CD8-positive, alpha-beta memory T cell (primary cell): ENCODE results near the gene DOLPP1. TPM values are rescaled to one million over a fixed set of nuclear protein-coding genes. Genes with fewer than 3 reads are reported as not detected.
"Not testable (repeated sequence)": the region's sequence is repeated elsewhere in the genome, so short reads cannot be mapped to it uniquely, and the experiment has no call there.

Experiments
- CTCF ChIA-PET: fragments of 350-600 bp; sonication (Branson Sonifier 250); formaldehyde crosslinking; loops from one replicate; lab custom pipeline; 2021; ENCODE audit warnings: antibody characterized with exemption; lab: Charles Lee
- POLR2A ChIA-PET: fragments of 350-600 bp; sonication (Branson Sonifier 250); formaldehyde crosslinking; loops from one replicate; lab custom pipeline; 2021; ENCODE audit warnings: antibody characterized with exemption; lab: Charles Lee
- DNase-seq, 5 donors: peaks; one replicate each; pipeline versions ENCODE4 v3.0.0 to v3.0.0-alpha.2; 2020 to 2022; ENCODE audit warnings: mixed read lengths in 1 of 5
- H3K27ac ChIP-seq: one replicate; pipeline ENCODE4 v1.7.0; 2013; ENCODE audit warnings: low read depth, mild to moderate bottlenecking, low read length, moderate library complexity
- H3K27me3 ChIP-seq: 2 replicates; pipeline ENCODE4 v1.7.0; 2013; ENCODE audit warnings: low read length, mild to moderate bottlenecking; ENCODE audit not compliant: insufficient read depth, poor library complexity, severe bottlenecking
- H3K36me3 ChIP-seq: 2 replicates; pipeline ENCODE4 v1.7.0; 2013; ENCODE audit warnings: mild to moderate bottlenecking, low read length, moderate library complexity; ENCODE audit not compliant: insufficient read depth
- H3K4me1 ChIP-seq: 2 replicates; pipeline ENCODE4 v1.7.0; 2013; ENCODE audit warnings: mild to moderate bottlenecking, low read length, moderate library complexity; ENCODE audit not compliant: insufficient read depth
- H3K4me3 ChIP-seq: 2 replicates; pipeline ENCODE4 v1.7.0; 2013; ENCODE audit warnings: mild to moderate bottlenecking, low read length
- H3K9me3 ChIP-seq: 2 replicates; pipeline ENCODE4 v1.7.0; 2013; ENCODE audit warnings: mild to moderate bottlenecking, low read length
- H3K27ac Mint-ChIP-seq, 8 donors: one replicate each; pipeline ENCODE4 v1.8.0; 2020 to 2021; ENCODE audit warnings: mixed read lengths in 8 of 8, mild to moderate bottlenecking in 6 of 8, inconsistent platforms in 3 of 8, moderate library complexity in 3 of 8
- H3K27me3 Mint-ChIP-seq, 2 donors: one replicate each; pipeline ENCODE4 v1.8.0; 2020 to 2021; ENCODE audit warnings: mixed read lengths in 2 of 2, mild to moderate bottlenecking in 1 of 2, moderate library complexity in 1 of 2
- H3K36me3 Mint-ChIP-seq, 3 donors: one replicate each; pipeline ENCODE4 v1.8.0; 2020 to 2021; ENCODE audit warnings: mixed read lengths in 3 of 3, inconsistent platforms in 1 of 3, mild to moderate bottlenecking in 1 of 3
- H3K4me1 Mint-ChIP-seq, 3 donors: one replicate each; pipeline ENCODE4 v1.8.0; 2020 to 2021; ENCODE audit warnings: mixed read lengths in 3 of 3, inconsistent platforms in 1 of 3, mild to moderate bottlenecking in 1 of 3
- H3K4me3 Mint-ChIP-seq, 7 donors: one replicate each; pipeline ENCODE4 v1.8.0; 2020 to 2021; ENCODE audit warnings: mixed read lengths in 7 of 7, mild to moderate bottlenecking in 6 of 7, moderate library complexity in 4 of 7, inconsistent platforms in 2 of 7
- H3K9me3 Mint-ChIP-seq, 5 donors: one replicate each; pipeline ENCODE4 v1.8.0; 2020 to 2022; ENCODE audit warnings: mixed read lengths in 5 of 5, mild to moderate bottlenecking in 3 of 5, moderate library complexity in 2 of 5, inconsistent platforms in 1 of 5
- polyA plus RNA-seq: library from polyadenylated mRNA; unstranded; fragments of 300-500 nt; fragmentation: Illumina TruSeq; gene quantifications from one replicate; pipeline ENCODE4 v1.2.3, GENCODE V29; 2021
- total RNA-seq, 2 experiments: library from RNA; stranded (reverse); gene quantifications; one replicate each; pipeline ENCODE4 v1.2.3, GENCODE V29; 2021

Gene DOLPP1, protein sequence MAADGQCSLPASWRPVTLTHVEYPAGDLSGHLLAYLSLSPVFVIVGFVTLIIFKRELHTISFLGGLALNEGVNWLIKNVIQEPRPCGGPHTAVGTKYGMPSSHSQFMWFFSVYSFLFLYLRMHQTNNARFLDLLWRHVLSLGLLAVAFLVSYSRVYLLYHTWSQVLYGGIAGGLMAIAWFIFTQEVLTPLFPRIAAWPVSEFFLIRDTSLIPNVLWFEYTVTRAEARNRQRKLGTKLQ
- total RNA-seq (10 to 100 TPM; 27.8 to 30.2 TPM), polyA plus RNA-seq (15.3 TPM)

GRCh38 chr9:129080601-129081387 lies at the start of gene DOLPP1:
DOLPP1 (plus strand) TSS chr9:129081111; CDS start chr9:129081132, 21 bp downstream.
- H3K4me3 Mint-ChIP-seq: peak within 1 kb of the TSS; percentile 88 to 96 (median 92)
- H3K9me3 Mint-ChIP-seq: peaks cover 0 to 3% (median 0%) of the 10 kb centered on the region in 5 donors
- DNase-seq: peak; percentile 97 to 99 (median 99)
- ChIA-PET POLR2A (interaction anchor here (0.6 to 1.8 kb wide), 9 partner anchors 10 to 357 kb away, joined by 3 to 8 read pairs (median 4); partner anchors contain the start of genes ENDOG, MIGA2, PTPA and SH3GLB2), CTCF (interaction anchor here (1.1 to 1.8 kb wide), 5 partner anchors 10 to 51 kb away, joined by 3 to 4 read pairs (median 3); no protein-coding TSS in a partner anchor)
- Histone ChIP-seq H3K4me1 (peaks cover 23% of the 10 kb centered on the region), H3K9me3 (no peaks in the 10 kb centered on the region), H3K4me3 (peak within 1 kb of the TSS; percentile 91), H3K36me3 (peaks cover 9% of the 10 kb centered on the region), H3K27me3 (no peaks in the 10 kb centered on the region), H3K27ac (peak within 1 kb of the TSS; percentile 81)
- H3K27ac Mint-ChIP-seq: peak within 1 kb of the TSS; percentile 74 to 96 (median 85)
- H3K36me3 Mint-ChIP-seq: peaks cover 0 to 21% (median 3%) of the 10 kb centered on the region in 3 donors
- H3K4me1 Mint-ChIP-seq: peaks cover 17 to 31% (median 23%) of the 10 kb centered on the region in 3 donors
- H3K27me3 Mint-ChIP-seq: peaks cover 0 to 3% of the 10 kb centered on the region in 2 donors

DNA sequence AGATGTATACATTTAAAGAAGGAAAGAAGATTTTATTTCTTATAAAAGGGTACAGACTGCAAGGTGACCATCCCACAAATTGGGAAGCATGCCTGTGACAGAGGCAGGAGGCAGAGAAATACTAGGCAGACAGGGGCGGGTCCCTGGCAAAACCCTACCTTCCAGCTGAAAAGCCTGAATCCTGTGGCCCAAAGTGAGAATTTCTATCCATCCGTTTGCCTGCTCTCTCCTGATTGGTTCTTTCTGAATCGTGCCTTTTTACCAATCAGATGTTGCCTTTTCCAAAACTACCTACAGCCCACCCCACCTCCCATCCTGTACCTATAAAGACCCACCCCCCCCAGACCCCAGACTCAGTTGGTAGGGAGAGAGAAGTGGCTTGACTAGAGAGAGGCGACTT lies 49.4 kb upstream of the DOLPP1 start:
- Histone ChIP-seq H3K27ac (no peak overlapping the region), H3K36me3 (no peaks in the 10 kb centered on the region), H3K27me3 (no peaks in the 10 kb centered on the region), H3K9me3 (no peaks in the 10 kb centered on the region), H3K4me3 (no peak overlapping the region), H3K4me1 (peaks cover 16% of the 10 kb centered on the region)
- Mint-ChIP-seq H3K4me3 (peak overlapping the region in 1 of 7 donors; percentile 48), H3K9me3 (no peaks in the 10 kb centered on the region), H3K4me1 (peaks cover 16 to 19% (median 18%) of the 10 kb centered on the region in 3 donors), H3K36me3 (peaks cover 0 to 3% (median 0%) of the 10 kb centered on the region in 3 donors), H3K27ac (peak overlapping the region in 1 of 8 donors; percentile 54), H3K27me3 (no peaks in the 10 kb centered on the region)
- DNase-seq: no peak
- ChIA-PET CTCF (interaction anchor here (0.7 kb wide), 1 partner anchor 400 kb away, joined by 3 read pairs; no protein-coding TSS in a partner anchor), POLR2A (interaction anchor here (0.6 kb wide), 1 partner anchor 805 kb away, joined by 3 read pairs; no protein-coding TSS in a partner anchor)

DNA sequence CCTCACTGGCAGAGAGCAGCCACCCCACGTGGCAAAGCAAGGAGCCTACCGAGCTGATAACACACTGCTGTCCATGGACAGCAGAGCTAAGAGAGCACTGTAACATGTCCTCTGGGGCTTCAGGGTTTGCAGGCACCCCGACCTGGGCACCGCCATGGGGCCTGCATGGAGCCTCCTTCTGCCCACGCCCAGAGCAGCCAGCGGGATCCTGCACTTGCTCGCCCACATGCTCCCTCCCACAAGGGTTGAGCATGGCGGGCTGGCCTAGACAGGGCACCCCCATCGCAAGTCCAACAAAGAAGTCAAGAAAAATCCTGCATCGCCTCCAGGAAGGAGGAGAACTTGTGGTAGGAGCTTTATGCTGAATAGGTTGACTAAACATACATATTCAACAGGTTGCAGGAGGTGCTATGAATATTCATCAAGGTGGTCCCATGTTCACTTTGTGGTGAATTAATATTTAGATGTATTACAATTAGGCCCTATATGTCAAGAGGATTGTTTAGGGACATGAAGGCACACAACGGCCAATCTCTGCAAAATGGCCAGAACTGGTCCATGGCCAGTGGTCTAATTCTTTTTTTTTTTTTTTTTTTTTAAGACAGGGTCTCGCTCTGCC lies 48.3 kb upstream of the DOLPP1 start:
- ChIA-PET CTCF (no interaction called here), POLR2A (no interaction called here)
- no peaks in the 10 kb centered on the region for H3K27me3 ChIP-seq
- Mint-ChIP-seq H3K36me3 (peaks cover 0 to 11% (median 0%) of the 10 kb centered on the region in 3 donors), H3K27me3 (no peaks in the 10 kb centered on the region), H3K4me3 (peak overlapping the region in 1 of 7 donors; percentile 20), H3K4me1 (peaks cover 15 to 21% (median 19%) of the 10 kb centered on the region in 3 donors), H3K9me3 (no peaks in the 10 kb centered on the region), H3K27ac (no peak overlapping the region)
- DNase-seq: no peak
- H3K4me1 ChIP-seq: peaks cover 14% of the 10 kb centered on the region
- no peaks in the 10 kb centered on the region for H3K36me3 ChIP-seq
- peak overlapping the region; percentile 31 for H3K27ac ChIP-seq
- H3K9me3 ChIP-seq: no peaks in the 10 kb centered on the region
- no peak overlapping the region for H3K4me3 ChIP-seq

GRCh38 chr9:129033216-129033615 lies 47.7 kb upstream of the DOLPP1 start:
- peaks cover 20 to 26% (median 25%) of the 10 kb centered on the region in 3 donors for H3K4me1 Mint-ChIP-seq
- peak overlapping the region; percentile 31 for H3K27ac ChIP-seq
- ChIA-PET CTCF (no interaction called here), POLR2A (interaction anchor here (0.7 kb wide), 1 partner anchor 345 kb away, joined by 3 read pairs; no protein-coding TSS in a partner anchor)
- H3K27ac Mint-ChIP-seq: no peak overlapping the region
- H3K36me3 Mint-ChIP-seq: peaks cover 0 to 11% (median 0%) of the 10 kb centered on the region in 3 donors
- peaks cover 19% of the 10 kb centered on the region for H3K4me1 ChIP-seq
- no peaks in the 10 kb centered on the region for H3K9me3 ChIP-seq
- H3K36me3 ChIP-seq: no peaks in the 10 kb centered on the region
- no peak overlapping the region for H3K4me3 Mint-ChIP-seq
- no peaks in the 10 kb centered on the region for H3K27me3 Mint-ChIP-seq
- no peaks in the 10 kb centered on the region for H3K9me3 Mint-ChIP-seq
- no peaks in the 10 kb centered on the region for H3K27me3 ChIP-seq
- no peak overlapping the region for H3K4me3 ChIP-seq
- no peak for DNase-seq

- not testable (repeated sequence) for H3K27me3 ChIP-seq, H3K36me3 ChIP-seq, H3K9me3 ChIP-seq, H3K27me3 Mint-ChIP-seq, H3K9me3 Mint-ChIP-seq, DNase-seq
- peak overlapping the region; percentile 83 for H3K4me3 ChIP-seq
- Mint-ChIP-seq H3K4me3 (peak overlapping the region; percentile 95 to 100 (median 97)), H3K27ac (peak overlapping the region; percentile 72 to 93 (median 91)), H3K4me1 (peaks cover 34 to 41% (median 38%) of the 10 kb centered on the region in 3 donors), H3K36me3 (peaks cover 0 to 15% (median 2%) of the 10 kb centered on the region in 3 donors)
- ChIA-PET POLR2A (interaction anchor here (0.6 to 1.0 kb wide), 3 partner anchors 8 to 360 kb away, joined by 3 to 5 read pairs (median 3); partner anchors contain the start of gene SH3GLB2), CTCF (interaction anchor here (1.0 kb wide), 1 partner anchor 104 kb away, joined by 3 read pairs; no protein-coding TSS in a partner anchor)
- H3K27ac ChIP-seq: peak overlapping the region; percentile 53
- H3K4me1 ChIP-seq: peaks cover 30% of the 10 kb centered on the region
Measured at GRCh38 chr9:129035838-129036237, 45.1 kb upstream of the DOLPP1 start.

DNA sequence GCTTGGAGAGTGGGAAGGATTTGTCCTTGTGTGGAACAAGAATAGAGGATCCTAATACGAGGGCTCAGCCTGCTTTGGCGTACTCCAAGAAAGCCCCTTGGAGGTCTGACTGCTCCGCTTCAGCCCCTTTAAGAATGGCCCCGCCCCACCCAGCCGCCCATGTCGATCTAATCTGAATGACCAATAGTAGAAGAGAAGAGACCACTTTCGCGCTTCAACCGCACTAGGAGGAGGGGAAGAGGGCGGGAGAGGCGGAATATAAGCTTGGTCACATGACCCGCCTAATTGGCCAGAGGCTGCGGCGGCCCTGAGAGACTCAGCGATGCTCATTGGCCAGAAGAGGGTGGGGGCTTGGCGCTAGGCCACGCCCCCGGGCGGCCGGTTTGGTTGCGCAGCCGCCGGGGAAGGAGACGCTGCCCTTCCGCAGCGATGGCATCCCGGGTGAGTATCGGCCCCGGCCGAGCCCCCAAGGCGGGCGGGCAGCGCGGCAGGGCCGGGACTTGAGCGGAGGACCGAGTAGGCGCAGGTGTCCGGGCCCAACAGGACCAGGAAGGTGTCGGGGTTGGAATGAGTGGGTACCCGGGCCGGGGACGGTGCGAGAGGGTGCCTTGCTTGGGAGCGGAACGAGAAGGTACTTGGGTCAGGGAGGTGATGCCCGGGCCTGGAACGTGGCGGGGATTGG lies 44.5 kb upstream of the DOLPP1 start, which contains the start of gene MIGA2:
Gene MIGA2, plus strand, starts transcription at position 386 of the 682 bp plus-strand sequence. CDS start 3,969 bp downstream, outside the sequence.
- ChIA-PET CTCF (interaction anchor here (1.0 kb wide), 1 partner anchor 103 kb away, joined by 3 read pairs; no protein-coding TSS in a partner anchor), POLR2A (interaction anchor here (0.6 to 1.0 kb wide), 4 partner anchors 8 to 361 kb away, joined by 3 to 5 read pairs (median 4); partner anchors contain the start of gene SH3GLB2)

More for the DNA sequence above, 44.5 kb upstream of the DOLPP1 start, which contains the start of gene MIGA2:
- H3K27ac ChIP-seq: peak within 1 kb of the TSS; percentile 74
- Mint-ChIP-seq H3K9me3 (no peaks in the 10 kb centered on the region), H3K4me1 (peaks cover 34 to 41% (median 38%) of the 10 kb centered on the region in 3 donors), H3K27ac (peak within 1 kb of the TSS; percentile 72 to 97 (median 92)), H3K4me3 (peak within 1 kb of the TSS; percentile 95 to 100 (median 97)), H3K36me3 (peaks cover 0 to 16% (median 2%) of the 10 kb centered on the region in 3 donors), H3K27me3 (no peaks in the 10 kb centered on the region)
- H3K4me1 ChIP-seq: peaks cover 30% of the 10 kb centered on the region
- no peaks in the 10 kb centered on the region for H3K27me3 ChIP-seq
- DNase-seq: peak; percentile 89 to 96 (median 94)
- no peaks in the 10 kb centered on the region for H3K9me3 ChIP-seq
- H3K36me3 ChIP-seq: no peaks in the 10 kb centered on the region
- peak within 1 kb of the TSS; percentile 83 for H3K4me3 ChIP-seq
